GM12878 (cell line): ENCODE data around the gene GLT8D2. TPM values are rescaled to one million over a fixed set of nuclear protein-coding genes. Genes with fewer than 3 reads are reported as not detected.

Source experiments
- ATAC-seq: fragments of 200-7000 bp; cut with Tn5 transposase; 3 replicates; pipeline ENCODE4 v1.9.1; 2020; ENCODE audit warnings: mild to moderate bottlenecking, moderate library complexity
- BruUV-seq: library from RNA; stranded (reverse); fragments of 400-500 nt; replicated peaks from 2 replicates; lab custom pipeline; 2021; lab: Mats Ljungman, UMichigan
- CTCF ChIA-PET: fragments of 300-600 bp; sonication (Branson Sonifier 250); formaldehyde crosslinking; extraction: SDS; loops from one replicate; lab custom pipeline; 2021; ENCODE audit warnings: inconsistent platforms; lab: Yijun Ruan, JAX
- POLR2A ChIA-PET: fragments of 350-600 bp; formaldehyde crosslinking; extraction: SDS; loops from one replicate; lab custom pipeline; 2021; ENCODE audit warnings: inconsistent platforms; lab: Charles Lee
- RAD21 ChIA-PET: fragments of 300-600 bp; sonication (Branson Sonifier 250); formaldehyde crosslinking; loops from one replicate; lab custom pipeline; 2023; ENCODE audit warnings: antibody characterized with exemption; ENCODE audit not compliant: unreplicated experiment; lab: Charles Lee
- SMC1A ChIA-PET: fragments of 300-600 bp; sonication (Branson Sonifier 250); formaldehyde crosslinking; loops from one replicate; lab custom pipeline; 2023; ENCODE audit not compliant: unreplicated experiment, uncharacterized antibody; lab: Charles Lee
- DNase-seq: peaks from one replicate; pipeline ENCODE4 v3.0.0-alpha.2; 2011; ENCODE audit warnings: low read depth, low spot score
- FAIRE-seq: peaks from 3 replicates; lab custom pipeline; 2011; peaks lifted over from hg19 to GRCh38; lab: Jason Lieb, UNC
- H2AFZ ChIP-seq: 2 replicates; pipeline ENCODE4 v1.6.0; 2011; ENCODE audit warnings: low read depth, low read length, control low read depth; ENCODE audit not compliant: control insufficient read depth
- H3K27ac ChIP-seq: 2 replicates; pipeline ENCODE4 v1.5.1; 2011; ENCODE audit warnings: control low read depth; ENCODE audit not compliant: control insufficient read depth, insufficient read depth
- H3K27me3 ChIP-seq, 2 experiments: replicated peaks in 1 of 2; 2 replicates each; pipeline versions ENCODE4 v1.6.0 to v1.6.1; 2011; ENCODE audit warnings: low read length in 1 of 2; ENCODE audit not compliant: control insufficient read depth in 2 of 2, insufficient read depth in 2 of 2
- H3K36me3 ChIP-seq, 2 experiments: 2 replicates each; pipeline ENCODE4 v1.5.1; 2011; ENCODE audit warnings: low read length in 1 of 2; ENCODE audit not compliant: control insufficient read depth in 2 of 2, insufficient read depth in 2 of 2
- H3K4me1 ChIP-seq: 2 replicates; pipeline ENCODE4 v1.6.1; 2011; ENCODE audit warnings: mild to moderate bottlenecking, low read length, moderate library complexity, mixed read lengths; ENCODE audit not compliant: control insufficient read depth, insufficient read depth
- H3K4me2 ChIP-seq: 2 replicates; pipeline ENCODE4 v1.6.0; 2011; ENCODE audit warnings: control low read depth; ENCODE audit not compliant: control insufficient read depth, insufficient read depth
- H3K4me3 ChIP-seq: fragments of 200-600 bp; sonication (generic); 2 replicates; pipeline ENCODE4 v1.5.1; 2016
- H3K79me2 ChIP-seq: 2 replicates; pipeline ENCODE4 v1.6.0; 2011; ENCODE audit warnings: low read length; ENCODE audit not compliant: control insufficient read depth, insufficient read depth
- H3K9ac ChIP-seq: 2 replicates; pipeline ENCODE4 v1.8.0; 2011; ENCODE audit warnings: low read length, control low read depth, mixed read lengths; ENCODE audit not compliant: control insufficient read depth, insufficient read depth
- H3K9me3 ChIP-seq: replicated peaks from 3 replicates; pipeline ENCODE4 v1.5.1; 2011; ENCODE audit warnings: mild to moderate bottlenecking, low read length; ENCODE audit not compliant: control insufficient read depth, insufficient read depth
- H4K20me1 ChIP-seq: 2 replicates; pipeline ENCODE4 v1.6.0; 2011; ENCODE audit not compliant: control insufficient read depth, insufficient read depth
- BACH1 ChIP-seq: fragments of 450-650 bp; IDR thresholded peaks from 2 replicates; pipeline ENCODE4 v1.6.1; 2017; ENCODE audit warnings: mild to moderate bottlenecking, borderline replicate concordance
- CHD2 ChIP-seq: IDR thresholded peaks from 2 replicates; pipeline ENCODE4 v1.6.1; 2011; ENCODE audit warnings: low read depth, low read length, improper control_type of control experiment, borderline replicate concordance
- CREM ChIP-seq: IDR thresholded peaks from 2 replicates; pipeline ENCODE4 v1.6.1; 2014; ENCODE audit warnings: antibody characterized with exemption, low read depth
- FOXM1 ChIP-seq: IDR thresholded peaks from 2 replicates; pipeline ENCODE4 v1.6.1; 2012; ENCODE audit warnings: low read depth, mild to moderate bottlenecking, inconsistent platforms, low read length, moderate library complexity
- JUNB ChIP-seq: IDR thresholded peaks from 2 replicates; pipeline ENCODE4 v1.6.1; 2016; ENCODE audit warnings: antibody characterized with exemption, mild to moderate bottlenecking
- KDM1A ChIP-seq: fragments of 200-600 bp; sonication (generic); IDR thresholded peaks from 2 replicates; pipeline ENCODE4 v1.6.1; 2016; ENCODE audit warnings: borderline replicate concordance
- POLR2AphosphoS5 ChIP-seq: IDR thresholded peaks from 2 replicates; pipeline ENCODE4 v1.6.1; 2011; ENCODE audit warnings: mild to moderate bottlenecking, low read length, inconsistent platforms
- RB1 ChIP-seq: fragments of 450-650 bp; formaldehyde crosslinking; IDR thresholded peaks from 2 replicates; pipeline ENCODE4 v1.6.1; 2017; ENCODE audit warnings: mild to moderate bottlenecking, borderline replicate concordance
- ZNF622 ChIP-seq: fragments of 450-650 bp; IDR thresholded peaks from 2 replicates; pipeline ENCODE4 v1.6.1; 2017; ENCODE audit warnings: mild to moderate bottlenecking, inconsistent platforms
- WGBS: methylation state at CpG from one replicate; pipeline ENCODE4 v1.1.6; 2016; ENCODE audit warnings: low lambda C conversion rate; ENCODE audit not compliant: insufficient replicate concordance, insufficient coverage; ENCODE audit errors: missing lambda C conversion rate; 5-methylcytosine and 5-hydroxymethylcytosine counted together
- in situ Hi-C: fragments of 300-500 bp; cut with MboI; formaldehyde crosslinking; loops from 9 replicates; pipeline ENCODE4 v1.14.3; 2018; ENCODE audit warnings: mixed read lengths
- intact Hi-C: fragments of 100-400 bp; cut with micrococcal nuclease; formaldehyde crosslinking; loops from one replicate; pipeline ENCODE4 v1.14.2; 2022; ENCODE audit not compliant: unreplicated experiment
- polyA plus RNA-seq, 11 experiments: library from polyadenylated mRNA; depleted of rRNA in 4 of 11; unstranded in 6 of 11; stranded (reverse) in 5 of 11; fragments of >200 nt; fragmentation: Nextera tagmentation in 4 of 11; fragmentation: Illumina TruSeq in 1 of 11; extraction: Ambion mirVana in 4 of 11; extraction: Trizol in 1 of 11; gene quantifications; 1 replicate in 1 of 11; 2 replicates in 10 of 11; pipeline versions ENCODE4 v1.2.1 to v1.2.3, GENCODE V29; 2011 to 2016; ENCODE audit warnings: inconsistent platforms in 2 of 11, missing spikeins in 2 of 11, low read depth in 1 of 11
- total RNA-seq, 4 experiments: library from RNA; depleted of rRNA in 3 of 4; stranded (reverse); fragments of >200 nt in 3 of 4; fragmentation: Illumina TruSeq in 1 of 4; extraction: Trizol in 1 of 4; gene quantifications; 2 replicates each; pipeline versions ENCODE4 v1.2.1 to v1.2.3, GENCODE V29; 2013 to 2021
- TF ChIP-seq, protein P1 (sequence below): fragments of 450-650 bp; IDR thresholded peaks from 2 replicates; pipeline ENCODE4 v1.6.1; 2017; ENCODE audit warnings: mild to moderate bottlenecking, low read depth, inconsistent platforms; ENCODE audit not compliant: poor library complexity, severe bottlenecking
- TF ChIP-seq, protein P2 (sequence below): IDR thresholded peaks from 2 replicates; pipeline ENCODE4 v1.6.1; 2011; ENCODE audit warnings: borderline replicate concordance, low read depth, mild to moderate bottlenecking, moderate library complexity, low read length; ENCODE audit not compliant: insufficient read depth, poor library complexity, severe bottlenecking

GLT8D2 gene
- total and polyA plus RNA-seq, 10 of the 15 experiments (the other 5 are each of a cell fraction or from before 2014, with no cell fraction given) = 0.06 to 0.80 (median 0.37) TPM; not detected in 1

DNA sequence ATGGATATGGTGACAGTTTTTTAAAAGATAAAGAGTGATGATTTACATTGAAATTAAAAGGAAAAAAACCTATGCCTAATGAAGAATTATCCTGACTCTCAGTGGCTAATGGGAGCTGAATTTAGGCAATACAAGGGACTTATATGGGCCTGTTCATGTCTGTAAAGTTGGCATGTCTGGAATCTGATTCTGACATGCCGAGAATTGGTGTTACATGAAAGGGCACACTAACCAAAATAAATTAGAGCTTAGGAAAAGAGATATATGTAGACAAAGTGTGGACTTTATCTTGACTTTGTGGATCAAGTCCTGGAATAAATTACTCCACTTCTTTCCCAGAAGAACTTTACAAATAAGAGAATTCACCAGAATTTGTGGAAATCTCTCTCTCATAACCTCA, 83.3 kb downstream of the GLT8D2 start (continued):
- TF ChIP-seq CREM (no peak), RB1 (no peak)
- TF ChIP-seq, protein P1, sequence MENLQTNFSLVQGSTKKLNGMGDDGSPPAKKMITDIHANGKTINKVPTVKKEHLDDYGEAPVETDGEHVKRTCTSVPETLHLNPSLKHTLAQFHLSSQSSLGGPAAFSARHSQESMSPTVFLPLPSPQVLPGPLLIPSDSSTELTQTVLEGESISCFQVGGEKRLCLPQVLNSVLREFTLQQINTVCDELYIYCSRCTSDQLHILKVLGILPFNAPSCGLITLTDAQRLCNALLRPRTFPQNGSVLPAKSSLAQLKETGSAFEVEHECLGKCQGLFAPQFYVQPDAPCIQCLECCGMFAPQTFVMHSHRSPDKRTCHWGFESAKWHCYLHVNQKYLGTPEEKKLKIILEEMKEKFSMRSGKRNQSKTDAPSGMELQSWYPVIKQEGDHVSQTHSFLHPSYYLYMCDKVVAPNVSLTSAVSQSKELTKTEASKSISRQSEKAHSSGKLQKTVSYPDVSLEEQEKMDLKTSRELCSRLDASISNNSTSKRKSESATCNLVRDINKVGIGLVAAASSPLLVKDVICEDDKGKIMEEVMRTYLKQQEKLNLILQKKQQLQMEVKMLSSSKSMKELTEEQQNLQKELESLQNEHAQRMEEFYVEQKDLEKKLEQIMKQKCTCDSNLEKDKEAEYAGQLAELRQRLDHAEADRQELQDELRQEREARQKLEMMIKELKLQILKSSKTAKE = no peak
- TF ChIP-seq, all 136 proteins: peak for 0

DNA sequence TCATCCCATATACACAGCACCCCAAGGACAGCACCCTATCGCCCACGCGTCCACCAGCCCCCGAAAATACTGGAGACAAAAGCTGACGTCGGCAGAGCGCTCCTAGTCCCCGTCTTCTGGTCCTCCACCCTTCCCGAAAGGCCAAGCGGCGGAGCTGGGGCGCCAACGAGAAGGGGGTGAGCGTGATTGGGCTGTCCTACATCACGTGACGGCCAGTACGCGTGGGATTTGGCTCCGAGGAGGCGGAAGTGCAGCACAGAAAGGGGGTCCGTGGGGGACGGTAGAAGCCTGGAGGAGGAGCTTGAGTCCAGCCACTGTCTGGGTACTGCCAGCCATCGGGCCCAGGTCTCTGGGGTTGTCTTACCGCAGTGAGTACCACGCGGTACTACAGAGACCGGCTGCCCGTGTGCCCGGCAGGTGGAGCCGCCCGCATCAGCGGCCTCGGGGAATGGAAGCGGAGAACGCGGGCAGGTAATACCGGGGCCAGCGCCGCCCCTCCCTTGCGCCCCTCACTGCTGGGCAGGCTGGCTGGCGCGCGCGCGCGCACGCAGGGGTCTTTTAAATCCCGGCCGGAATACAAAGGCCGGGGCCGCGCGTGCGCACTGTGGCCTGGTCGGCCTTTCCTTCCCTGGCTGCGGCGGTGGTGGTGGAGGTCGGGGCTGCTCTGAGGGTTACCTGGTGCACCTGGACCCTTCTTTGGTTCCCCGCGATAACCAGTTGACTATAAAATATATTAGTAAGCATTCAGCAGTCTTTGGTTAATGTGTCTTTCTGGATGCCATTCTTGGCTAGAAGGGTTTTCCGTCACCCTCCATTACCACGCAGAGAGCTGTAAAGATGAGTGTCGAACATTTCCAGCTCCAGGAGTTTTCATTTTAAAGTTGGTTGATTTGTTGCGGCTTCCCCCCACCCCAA, 84.1 kb downstream of the GLT8D2 start, which contains the start of gene TDG:
TDG (plus strand) TSS at position 283 of the 915 bp plus-strand sequence; CDS start at position 449, 166 bp downstream.
- Histone ChIP-seq H3K4me1 (peaks cover 10% of the 10 kb centered on the region), H3K9ac (peak within 1 kb of the TSS; percentile 95), H3K9me3 (no peaks in the 10 kb centered on the region), H3K4me3 (peak within 1 kb of the TSS; percentile 92), H3K27ac (peak within 1 kb of the TSS; percentile 94), H3K79me2 (peaks cover 70% of the 10 kb centered on the region), H3K36me3 (peaks cover 0 to 8% of the 10 kb centered on the region in 2 experiments; a peak in 2 of 4 replicates), H4K20me1 (no peaks in the 10 kb centered on the region), H3K27me3 (no peaks in the 10 kb centered on the region), H3K4me2 (peak within 1 kb of the TSS; percentile 93), H2AFZ (peak within 1 kb of the TSS; percentile 77)
- FAIRE-seq = peak; percentile 89
- DNase-seq = peak; percentile 97
- ChIA-PET POLR2A (interaction anchor here (0.6 to 4.9 kb wide), 16 partner anchors 10 to 323 kb away, joined by 3 to 52 read pairs (median 4); partner anchors contain the start of genes HCFC2, HSP90B1 and NT5DC3), RAD21 (interaction anchor here (1.0 to 4.9 kb wide), 12 partner anchors 9 to 98 kb away, joined by 3 to 34 read pairs (median 6); partner anchors contain the start of gene HSP90B1), CTCF (interaction anchor here (0.5 to 5.6 kb wide), 13 partner anchors 10 to 145 kb away, joined by 3 to 33 read pairs (median 4); a partner anchor contains a TSS), SMC1A (interaction anchor here (1.0 to 6.6 kb wide), 18 partner anchors 8 to 143 kb away, joined by 3 to 67 read pairs (median 6); partner anchors contain the start of genes HCFC2 and HSP90B1)
- intact Hi-C loops = loop anchor here (1.0 to 10.0 kb wide), 5 partner anchors 9 to 319 kb away; partner anchors contain the start of gene HSP90B1
- 6% methylated on average over 64 of the region's 64 CpGs for WGBS
- TSS peak; percentile 68 for BruUV-seq
- ATAC-seq = peak; percentile 96
- in situ Hi-C loops = no loop called here
- TF ChIP-seq BACH1 = no peak
- no peak for TF ChIP-seq FOXM1
- no peak for TF ChIP-seq JUNB
- no peak for TF ChIP-seq ZNF622
- TF ChIP-seq, protein P2, sequence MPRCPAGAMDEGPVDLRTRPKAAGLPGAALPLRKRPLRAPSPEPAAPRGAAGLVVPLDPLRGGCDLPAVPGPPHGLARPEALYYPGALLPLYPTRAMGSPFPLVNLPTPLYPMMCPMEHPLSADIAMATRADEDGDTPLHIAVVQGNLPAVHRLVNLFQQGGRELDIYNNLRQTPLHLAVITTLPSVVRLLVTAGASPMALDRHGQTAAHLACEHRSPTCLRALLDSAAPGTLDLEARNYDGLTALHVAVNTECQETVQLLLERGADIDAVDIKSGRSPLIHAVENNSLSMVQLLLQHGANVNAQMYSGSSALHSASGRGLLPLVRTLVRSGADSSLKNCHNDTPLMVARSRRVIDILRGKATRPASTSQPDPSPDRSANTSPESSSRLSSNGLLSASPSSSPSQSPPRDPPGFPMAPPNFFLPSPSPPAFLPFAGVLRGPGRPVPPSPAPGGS = peak; percentile 32
- TF ChIP-seq POLR2AphosphoS5 = peak; percentile 96
- peak; percentile 82 for TF ChIP-seq CHD2
- no peak for TF ChIP-seq KDM1A
